Stimulated activated CD8-positive, alpha-beta memory T cell treated with anti-CD3 and anti-CD28 coated beads, Interleukin-7, amount 100 ng/mL, for 24 hours (primary cell): Measurements from ENCODE around the gene TIMM13.

ENCODE experiments used
- DNase-seq: peaks from one replicate; pipeline ENCODE4 v3.0.0-alpha.2; 2020; ENCODE audit warnings: low read depth

The TIMM13 gene

GRCh38 chr19:2380567-2380966 is 46.8 kb downstream of the TIMM13 start:
- no peak for DNase-seq

GRCh38 chr19:2376784-2377519 is 50.4 kb downstream of the TIMM13 start:
- no peak for DNase-seq
